Glomerular visceral epithelial cell (primary cell): ENCODE measurements around the gene ZBTB46.
"Not testable (repeated sequence)": the region's sequence is repeated elsewhere in the genome, so short reads cannot be mapped to it uniquely, and the experiment has no call there.

ENCODE experiments used
- DNase-seq: peaks from one replicate; pipeline ENCODE4 v3.0.0-alpha.2; 2016; ENCODE audit errors: extremely low spot score

ZBTB46 gene

GRCh38 chr20:63830841-63831588, at the start of gene ZBTB46:
TSS of gene ZBTB46 (minus strand) at chr20:63831264. CDS start at chr20:63790757, 40,507 bp downstream.
- DNase-seq = peak; percentile 71

GRCh38 chr20:63878899-63879663, 48.0 kb upstream of the ZBTB46 start:
- no peak for DNase-seq

- no peak for DNase-seq
Observed at GRCh38 chr20:63877755-63878470, 46.8 kb upstream of the ZBTB46 start.

- no peak for DNase-seq
Observed at GRCh38 chr20:63876489-63877036, 45.5 kb upstream of the ZBTB46 start.

- DNase-seq = not testable (repeated sequence)
Observed at GRCh38 chr20:63874241-63874640, 43.2 kb upstream of the ZBTB46 start.

GRCh38 chr20:63873477-63873971, 42.5 kb upstream of the ZBTB46 start:
- DNase-seq = peak; percentile 39

GRCh38 chr20:63868264-63868663, 37.2 kb upstream of the ZBTB46 start:
- no peak for DNase-seq

GRCh38 chr20:63867042-63867441, 36.0 kb upstream of the ZBTB46 start:
- DNase-seq = not testable (repeated sequence)

GRCh38 chr20:63864978-63865640, 34.0 kb upstream of the ZBTB46 start, which contains the start of gene TPD52L2:
TSS of gene TPD52L2 (plus strand) at chr20:63865270. CDS start at chr20:63865366, 96 bp downstream.
- DNase-seq = peak; percentile 100

GRCh38 chr20:63864545-63864977, 33.5 kb upstream of the ZBTB46 start:
- no peak for DNase-seq

- peak; percentile 89 for DNase-seq
Observed at GRCh38 chr20:63863798-63864544, 32.9 kb upstream of the ZBTB46 start.

- no peak for DNase-seq
Observed at GRCh38 chr20:63863021-63863797, 32.1 kb upstream of the ZBTB46 start.

GRCh38 chr20:63861981-63862901, 31.2 kb upstream of the ZBTB46 start:
- DNase-seq = no peak

GRCh38 chr20:63861365-63861934, 30.4 kb upstream of the ZBTB46 start, which contains the start of gene ABHD16B:
TSS of gene ABHD16B (plus strand) at chr20:63861498. CDS start at chr20:63861541, 43 bp downstream.
- no peak for DNase-seq

- DNase-seq = no peak
Observed at GRCh38 chr20:63860325-63861051, 29.4 kb upstream of the ZBTB46 start.

- DNase-seq = no peak
Observed at GRCh38 chr20:63859166-63859699, 28.2 kb upstream of the ZBTB46 start.
